Vagina (tissue), 2 donors: ENCODE measurements around the gene MXD4. TPM values are rescaled to one million over a fixed set of nuclear protein-coding genes. Genes with fewer than 3 reads are reported as not detected.

Source experiments
- DNase-seq, 2 donors: peaks; one replicate each; pipeline ENCODE4 v3.0.0-alpha.2; 2017; ENCODE audit errors: extremely low spot score in 2 of 2
- H3K27ac ChIP-seq: fragments of 200-600 bp; sonication (generic); one replicate; pipeline ENCODE4 v1.5.1; 2019
- H3K27me3 ChIP-seq: fragments of 200-600 bp; sonication (generic); one replicate; pipeline ENCODE4 v1.5.1; 2019
- H3K36me3 ChIP-seq, 2 donors: fragments of 200-600 bp; sonication (generic); one replicate each; pipeline ENCODE4 v1.5.1; 2017 to 2019
- H3K4me1 ChIP-seq: fragments of 200-600 bp; sonication (generic); one replicate; pipeline ENCODE4 v1.5.1; 2019
- H3K4me3 ChIP-seq, 2 donors: fragments of 200-600 bp; sonication (generic); 1 replicate in 1 of 2; 2 replicates in 1 of 2; pipeline ENCODE4 v1.5.1; 2016 to 2019
- H3K9me3 ChIP-seq: fragments of 200-600 bp; sonication (generic); one replicate; pipeline ENCODE4 v1.5.1; 2019
- CTCF ChIP-seq, 3 experiments: fragments of 450-650 bp in 2 of 3; fragments of 200-600 bp in 1 of 3; sonication (generic) in 1 of 3; IDR thresholded peaks; one replicate each; pipeline ENCODE4 v1.5.1; 2017 to 2019; ENCODE audit warnings: antibody characterized with exemption in 3 of 3, mild to moderate bottlenecking in 2 of 3, moderate library complexity in 2 of 3
- POLR2A ChIP-seq, 2 donors: fragments of 450-650 bp; IDR thresholded peaks; one replicate each; pipeline ENCODE4 v1.6.1; 2017; ENCODE audit warnings: antibody characterized with exemption in 2 of 2, mild to moderate bottlenecking in 2 of 2, moderate library complexity in 2 of 2
- POLR2AphosphoS5 ChIP-seq, 2 donors: sonication (generic); formaldehyde crosslinking; IDR thresholded peaks; one replicate each; pipeline ENCODE4 v1.9.0; 2017; ENCODE audit warnings: antibody characterized with exemption in 2 of 2, mild to moderate bottlenecking in 2 of 2, low read depth in 1 of 2; ENCODE audit not compliant: insufficient read depth in 1 of 2
- intact Hi-C: fragments of 100-400 bp; cut with DNase I; formaldehyde crosslinking; loops from one replicate; pipeline ENCODE4 v1.15.1; 2023
- total RNA-seq: library from RNA; depleted of rRNA; stranded (reverse); fragments of >200 nt; gene quantifications from one replicate; pipeline ENCODE4 v1.2.3, GENCODE V29; 2016

Gene MXD4
- total RNA-seq, 1 donor from 2014 or later = 27.5 TPM

GRCh38 chr4:2258091-2259035, 3.5 kb downstream of the MXD4 start:
- peaks cover 82% of the 10 kb centered on the region for H3K4me1 ChIP-seq
- H3K36me3 ChIP-seq = peaks cover 0 to 15% of the 10 kb centered on the region in 2 donors
- no peaks in the 10 kb centered on the region for H3K9me3 ChIP-seq
- no peak overlapping the region for H3K4me3 ChIP-seq
- H3K27me3 ChIP-seq = no peaks in the 10 kb centered on the region
- H3K27ac ChIP-seq = peak overlapping the region; percentile 91
- TF ChIP-seq POLR2A (IDR thresholded peaks at IDR 0.05) (no peak), CTCF (IDR thresholded peaks at IDR 0.05) (no peak), POLR2AphosphoS5 (IDR thresholded peaks at IDR 0.05; ENCODE audit: insufficient read depth in 1 of 2, low read depth in 1 of 2) (no peak)
- DNase-seq = peak; percentile 86 to 93
- intact Hi-C loops = no loop called here

GRCh38 chr4:2257361-2258081, 4.4 kb downstream of the MXD4 start:
- no peaks in the 10 kb centered on the region for H3K27me3 ChIP-seq
- H3K4me3 ChIP-seq = peak overlapping the region in 1 of 2 donors; percentile 11
- peaks cover 0 to 20% of the 10 kb centered on the region in 2 donors for H3K36me3 ChIP-seq
- no peaks in the 10 kb centered on the region for H3K9me3 ChIP-seq
- intact Hi-C loops = no loop called here
- TF ChIP-seq CTCF (IDR thresholded peaks at IDR 0.05) (no peak), POLR2A (IDR thresholded peaks at IDR 0.05) (no peak), POLR2AphosphoS5 (IDR thresholded peaks at IDR 0.05; ENCODE audit: insufficient read depth in 1 of 2, low read depth in 1 of 2) (no peak)
- peaks cover 78% of the 10 kb centered on the region for H3K4me1 ChIP-seq
- peak; percentile 82 to 89 for DNase-seq
- H3K27ac ChIP-seq = peak overlapping the region; percentile 88

GRCh38 chr4:2256781-2257191, 5.1 kb downstream of the MXD4 start:
- peaks cover 0 to 20% of the 10 kb centered on the region in 2 donors for H3K36me3 ChIP-seq
- peak overlapping the region in 1 of 2 donors; percentile 11 for H3K4me3 ChIP-seq
- peak in 1 of 2 donors; percentile 82 for DNase-seq
- peaks cover 77% of the 10 kb centered on the region for H3K4me1 ChIP-seq
- intact Hi-C loops = no loop called here
- H3K27me3 ChIP-seq = no peaks in the 10 kb centered on the region
- no peaks in the 10 kb centered on the region for H3K9me3 ChIP-seq
- TF ChIP-seq POLR2A (IDR thresholded peaks at IDR 0.05) (no peak), POLR2AphosphoS5 (IDR thresholded peaks at IDR 0.05; ENCODE audit: insufficient read depth in 1 of 2, low read depth in 1 of 2) (peak in 1 of 2 donors; percentile 52)
- peak overlapping the region; percentile 88 for H3K27ac ChIP-seq

GRCh38 chr4:2256156-2256731, 5.7 kb downstream of the MXD4 start:
- peak in 1 of 2 donors; percentile 83 for DNase-seq
- no peak for TF ChIP-seq POLR2AphosphoS5 (IDR thresholded peaks at IDR 0.05; ENCODE audit: insufficient read depth in 1 of 2, low read depth in 1 of 2)
- no peak for TF ChIP-seq POLR2A (IDR thresholded peaks at IDR 0.05)
- no peak for TF ChIP-seq CTCF (IDR thresholded peaks at IDR 0.05)
- intact Hi-C loops = no loop called here

More at GRCh38 chr4:2256156-2256731, 5.7 kb downstream of the MXD4 start:
- peaks cover 77% of the 10 kb centered on the region for H3K4me1 ChIP-seq
- H3K27ac ChIP-seq = peak overlapping the region; percentile 88
- H3K9me3 ChIP-seq = no peaks in the 10 kb centered on the region
- peak overlapping the region in 1 of 2 donors; percentile 36 for H3K4me3 ChIP-seq
- peaks cover 0 to 25% of the 10 kb centered on the region in 2 donors for H3K36me3 ChIP-seq
- H3K27me3 ChIP-seq = no peaks in the 10 kb centered on the region
